GM21737 (cell line): ENCODE data around the gene ERMARD.

ENCODE experiments used
- ATAC-seq: cut with Tn5 transposase; IDR thresholded peaks from one replicate; pipeline ENCODE4 v1.9.1; 2021; ENCODE audit warnings: mild to moderate bottlenecking, moderate library complexity; ENCODE audit not compliant: unreplicated experiment

The ERMARD gene

DNA sequence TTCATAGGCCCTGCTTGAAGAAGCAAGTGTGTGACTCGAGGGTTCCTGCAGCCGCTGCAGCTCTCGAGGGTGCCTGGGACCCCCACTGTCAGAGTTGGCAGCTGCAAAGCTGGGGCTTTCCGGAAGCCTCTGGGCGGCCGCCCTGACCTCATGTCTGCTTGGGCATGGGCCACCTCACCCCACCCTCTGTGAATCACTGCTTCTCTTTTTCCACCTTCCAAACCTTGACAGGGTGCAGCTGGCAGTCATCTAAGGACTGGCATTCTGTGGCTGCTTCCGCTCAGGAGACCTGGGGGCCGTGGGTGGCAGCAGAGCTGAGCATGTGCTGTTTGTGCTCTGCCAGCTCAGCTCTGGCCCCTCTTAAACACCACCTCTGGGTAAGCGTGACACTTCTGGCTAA lies 32.0 kb downstream of the ERMARD start:
- ATAC-seq, result no peak

DNA sequence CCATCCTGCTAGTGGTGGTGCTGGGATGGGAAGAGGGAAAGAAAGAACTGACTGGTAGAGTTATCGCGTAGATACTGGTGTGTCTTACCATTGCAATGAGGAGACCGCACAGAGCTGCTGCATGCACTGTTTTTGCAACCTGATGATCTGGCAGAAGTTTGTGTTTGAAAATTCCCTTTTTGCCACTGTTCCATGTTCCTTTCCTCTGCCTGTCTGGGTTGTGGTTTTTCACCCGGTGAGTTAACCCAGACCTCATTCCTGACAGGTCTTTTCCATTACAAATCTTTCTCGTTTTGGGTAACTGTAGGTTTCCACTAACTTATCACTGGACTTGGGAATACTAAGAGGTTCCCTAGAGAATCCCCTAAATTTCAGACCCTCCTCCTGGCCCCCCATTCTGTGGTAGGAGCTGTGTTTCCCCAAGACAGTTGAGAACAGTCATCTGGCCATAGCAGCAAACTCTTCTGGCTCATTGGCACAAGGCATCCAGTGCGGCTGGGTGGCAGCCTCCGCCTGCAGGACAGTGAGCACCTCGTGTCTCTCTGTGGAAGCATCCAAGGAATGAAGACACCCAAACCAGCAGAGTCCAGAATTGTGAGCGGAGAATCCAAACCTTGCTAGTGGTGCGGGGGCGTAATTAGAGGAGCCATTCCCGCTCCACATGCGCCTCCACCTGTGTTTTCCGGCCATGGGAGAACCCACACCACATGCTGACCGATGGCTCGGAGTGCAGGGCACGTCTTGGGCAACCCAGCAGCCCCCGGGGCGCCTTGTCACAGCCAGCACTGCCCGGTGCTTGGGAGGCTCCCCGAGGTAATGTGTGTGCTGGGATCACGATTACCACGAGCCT lies 32.8 kb downstream of the ERMARD start:
- no peak for ATAC-seq

DNA sequence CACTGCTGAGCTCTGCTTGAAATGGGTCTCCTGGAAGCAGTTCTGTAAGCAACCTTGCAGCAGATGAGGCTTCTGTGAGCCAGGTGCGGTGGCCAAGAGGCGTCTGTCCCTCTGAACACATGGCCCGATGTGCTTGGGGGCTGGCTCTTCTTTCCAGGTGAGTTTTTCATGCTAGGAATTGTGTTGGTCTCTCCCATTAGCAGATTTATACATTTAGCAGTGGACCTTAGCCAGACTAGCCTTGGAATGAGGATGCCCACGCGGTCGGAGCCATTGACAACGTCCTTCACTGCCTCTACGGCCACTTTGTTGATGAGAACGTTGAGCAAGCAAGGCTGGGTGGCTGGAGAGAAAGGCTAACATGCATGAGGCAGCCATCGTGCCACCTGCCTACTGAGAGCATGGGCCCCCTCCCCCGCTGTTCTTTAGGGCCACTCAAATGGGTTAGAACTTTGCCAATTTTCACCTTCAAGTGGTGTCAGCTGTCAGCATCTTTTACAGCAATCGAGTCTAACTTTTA lies 33.5 kb downstream of the ERMARD start:
- no peak for ATAC-seq

DNA sequence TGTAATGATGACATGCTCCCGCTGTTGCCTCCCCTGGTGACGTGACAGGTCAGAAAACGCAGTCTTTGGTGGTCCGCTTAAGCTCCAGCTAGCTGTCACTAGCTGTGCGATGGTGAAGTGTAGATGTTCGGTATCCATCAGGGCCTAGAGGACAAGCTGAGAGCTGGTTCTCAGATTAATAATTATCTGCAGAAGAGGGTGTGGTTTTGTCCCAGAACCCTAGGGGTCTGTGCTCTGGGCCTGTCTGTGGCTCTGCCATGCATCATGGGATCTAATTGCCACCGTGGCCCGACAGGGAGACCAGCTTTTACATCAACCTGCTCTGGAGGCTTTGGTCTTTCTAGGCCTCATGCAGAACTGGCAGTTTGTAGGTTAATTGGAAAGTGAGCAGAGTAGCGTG lies 34.1 kb downstream of the ERMARD start:
- no peak for ATAC-seq

DNA sequence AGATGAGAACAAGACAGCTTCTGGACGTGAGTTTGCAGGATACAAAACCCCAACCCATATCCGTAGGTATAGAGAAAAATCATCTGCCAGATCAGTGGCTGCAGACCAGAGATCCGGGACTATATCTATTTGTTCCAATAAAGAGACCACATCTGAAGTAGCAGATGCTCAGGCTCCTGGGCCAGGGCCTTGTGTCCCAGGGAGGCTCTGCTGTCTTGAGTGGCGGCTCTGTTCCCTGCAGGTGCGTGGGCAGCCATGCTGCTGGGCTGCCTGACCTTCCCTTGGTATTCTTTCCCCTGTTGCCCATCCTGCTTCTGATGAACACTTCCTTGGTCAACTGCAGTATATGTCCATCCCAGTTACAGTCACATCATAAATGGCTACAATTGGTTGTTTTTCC lies 34.9 kb downstream of the ERMARD start:
- ATAC-seq, result no peak

DNA sequence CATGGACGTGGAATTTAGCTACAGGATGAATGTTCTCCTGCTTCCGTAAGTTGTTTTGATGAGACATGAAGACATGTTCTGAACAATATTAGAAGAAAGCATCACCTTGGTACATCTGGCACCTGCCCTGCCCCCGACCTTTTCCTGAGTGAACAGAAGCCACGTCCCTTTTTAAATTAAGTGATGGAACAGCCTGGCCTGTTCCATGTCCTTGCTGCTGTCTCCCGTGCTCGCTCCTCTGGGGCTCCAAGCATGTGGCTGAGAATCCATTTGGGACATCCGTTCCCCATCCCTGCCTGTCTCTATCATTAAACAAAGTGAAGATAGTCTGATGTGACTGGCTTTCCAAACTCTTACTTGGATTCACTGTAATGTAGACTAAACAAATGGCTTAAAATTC lies 36.4 kb downstream of the ERMARD start:
- ATAC-seq, result no peak

DNA sequence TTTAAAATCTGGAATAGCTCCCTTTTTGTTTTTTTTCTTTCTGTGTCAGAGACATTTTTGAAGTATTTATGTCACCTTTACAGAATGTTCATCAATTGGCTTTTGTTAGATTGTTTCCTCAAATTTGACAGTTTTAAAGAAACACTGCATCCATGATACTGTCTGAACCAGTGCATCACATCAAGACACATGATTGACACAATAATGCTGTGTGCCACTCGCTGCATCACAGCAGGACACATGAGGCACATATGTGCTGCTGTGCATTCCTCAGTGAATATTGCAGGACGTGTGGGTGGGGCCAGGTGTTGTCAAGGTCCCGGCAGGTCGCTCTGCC lies 37.4 kb downstream of the ERMARD start:
- no peak for ATAC-seq

DNA sequence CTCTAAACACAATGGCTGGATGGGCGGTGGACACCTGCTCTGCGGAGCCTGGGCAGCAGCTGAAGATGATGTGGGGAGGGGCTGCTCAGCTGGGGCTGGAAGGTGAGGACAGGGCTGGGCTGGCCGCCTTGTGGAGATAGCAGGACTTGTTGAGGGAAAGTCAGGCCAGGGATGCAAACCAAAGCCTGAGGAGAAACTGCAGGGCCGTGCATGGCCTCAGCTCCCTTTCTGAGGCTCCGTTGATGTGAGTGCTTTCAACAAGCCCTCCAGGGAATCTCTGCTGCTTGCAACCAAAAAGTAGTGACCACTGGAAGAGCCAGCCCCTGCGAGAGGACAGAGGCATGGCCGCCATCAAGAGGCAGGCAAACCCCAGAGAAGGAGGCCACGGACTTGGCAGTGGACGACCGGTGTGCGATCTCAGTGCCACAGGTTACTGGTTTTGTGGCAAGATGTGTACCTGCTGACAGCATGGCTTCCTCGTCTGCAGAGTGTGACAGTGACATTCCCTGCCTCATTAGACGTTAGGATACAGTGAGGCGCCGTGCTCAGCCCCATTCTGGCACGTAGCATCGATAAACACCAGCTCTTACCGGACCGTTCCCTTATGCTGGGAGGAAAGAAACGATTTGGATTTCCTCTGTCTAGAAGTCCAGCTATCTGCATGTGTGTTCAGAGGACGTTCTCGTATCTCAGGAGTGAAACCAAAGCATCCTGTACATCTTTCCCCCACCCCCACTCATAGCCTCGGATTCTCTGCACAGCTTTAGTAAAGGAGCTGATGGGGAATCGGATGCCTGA lies 37.9 kb downstream of the ERMARD start:
- ATAC-seq, result no peak

DNA sequence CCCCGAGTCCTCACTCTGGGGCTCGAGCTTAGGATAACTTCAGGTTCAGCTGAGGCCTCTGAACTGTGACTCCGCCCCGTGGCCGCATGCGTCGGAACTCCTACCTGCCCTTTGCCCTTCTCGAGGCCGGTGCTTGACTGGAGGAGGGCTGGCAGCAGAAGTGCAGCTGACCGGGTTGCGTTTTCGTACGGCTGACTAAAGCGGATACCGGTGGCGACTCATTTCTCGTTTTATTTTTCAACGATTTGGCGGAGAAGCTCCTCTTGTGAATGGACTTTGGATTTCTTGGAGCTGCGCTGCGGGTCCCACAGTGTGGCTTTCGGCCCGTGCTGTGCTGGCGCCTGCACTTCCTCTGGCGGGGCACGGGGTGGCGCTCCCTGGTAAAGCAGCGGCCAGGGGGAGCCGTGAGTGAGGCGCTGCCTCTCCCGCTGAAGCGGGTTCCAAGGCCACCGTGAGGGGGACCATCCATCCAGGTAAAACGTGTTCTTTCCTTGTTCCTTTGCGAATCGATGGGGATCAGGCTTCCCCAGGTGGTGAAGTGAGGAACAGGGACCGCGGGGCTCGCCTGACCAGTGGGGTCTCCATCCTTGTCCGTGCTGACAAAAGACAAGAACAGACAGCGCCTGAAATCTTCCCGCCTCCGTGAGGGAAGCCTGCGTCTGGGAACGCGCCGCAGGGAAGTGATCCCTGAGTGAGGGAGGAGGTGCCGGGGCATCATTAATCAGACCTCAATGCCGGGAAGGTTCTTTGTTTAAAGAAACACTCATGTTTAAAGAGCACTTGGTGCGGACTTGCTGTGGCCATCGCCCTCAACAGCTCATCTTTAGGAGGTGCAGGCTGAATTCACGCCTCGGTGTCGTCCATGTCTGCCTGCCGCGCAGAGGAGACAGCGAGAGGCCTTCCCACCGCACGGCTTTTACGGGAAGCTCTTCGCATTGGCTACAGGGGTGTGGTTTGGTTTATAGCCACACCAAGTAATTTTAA lies 38.8 kb downstream of the ERMARD start:
- ATAC-seq, result peak; percentile 98

DNA sequence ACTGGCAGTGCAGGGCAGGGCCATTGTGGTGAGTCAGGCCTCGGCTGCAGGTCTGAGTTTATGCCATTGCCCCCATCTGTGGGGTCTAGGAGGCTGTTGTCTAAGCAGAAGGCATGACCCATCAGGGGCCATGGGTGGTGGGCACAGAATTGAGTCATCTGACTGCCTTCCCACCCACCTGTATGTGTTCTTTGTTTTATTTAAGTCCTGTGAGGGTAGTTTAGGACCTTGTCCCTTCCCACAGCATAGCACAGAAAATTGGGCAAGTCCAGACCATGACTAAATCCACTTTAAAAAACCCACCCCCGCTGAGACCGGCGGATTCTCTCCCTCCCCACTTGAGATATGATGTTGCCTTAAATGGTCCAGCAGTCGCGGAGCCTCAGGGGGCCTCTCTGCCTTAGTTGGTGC lies 40.3 kb downstream of the ERMARD start:
- no peak for ATAC-seq

DNA sequence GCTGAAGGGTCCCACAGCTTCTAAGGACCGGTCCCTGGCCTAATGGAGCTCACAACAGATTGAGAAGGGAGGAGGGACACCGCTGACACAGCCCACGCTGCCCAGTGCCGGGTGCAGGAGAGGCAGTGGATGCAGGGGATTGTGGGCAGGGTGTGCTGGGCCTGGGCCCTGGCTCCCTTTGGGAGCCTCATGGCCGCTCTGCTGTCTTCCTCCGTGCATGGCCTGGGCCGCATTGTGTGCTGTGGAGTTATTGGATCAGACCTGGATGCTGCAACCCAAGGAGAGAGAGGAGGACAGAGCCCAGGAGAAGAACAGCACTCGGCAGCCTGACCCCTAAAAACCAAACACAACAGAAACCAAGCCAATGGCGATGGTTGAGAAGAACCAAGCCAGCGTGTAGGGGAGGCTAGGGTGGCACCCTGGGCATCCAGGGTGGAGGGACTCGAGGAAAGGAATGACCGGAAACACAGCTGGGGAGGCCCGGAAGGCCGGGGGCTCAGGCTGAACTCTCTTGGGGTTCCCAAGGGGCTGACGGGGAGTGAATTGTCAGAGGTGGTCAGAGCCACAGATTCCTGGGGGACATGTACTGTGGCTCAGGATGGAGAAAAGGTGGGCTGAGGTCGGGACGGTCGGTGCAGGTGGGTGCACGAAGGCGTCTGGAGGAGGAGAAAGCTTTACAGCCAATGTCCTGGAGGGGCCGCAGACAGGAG lies 41.0 kb downstream of the ERMARD start:
- ATAC-seq, result no peak

DNA sequence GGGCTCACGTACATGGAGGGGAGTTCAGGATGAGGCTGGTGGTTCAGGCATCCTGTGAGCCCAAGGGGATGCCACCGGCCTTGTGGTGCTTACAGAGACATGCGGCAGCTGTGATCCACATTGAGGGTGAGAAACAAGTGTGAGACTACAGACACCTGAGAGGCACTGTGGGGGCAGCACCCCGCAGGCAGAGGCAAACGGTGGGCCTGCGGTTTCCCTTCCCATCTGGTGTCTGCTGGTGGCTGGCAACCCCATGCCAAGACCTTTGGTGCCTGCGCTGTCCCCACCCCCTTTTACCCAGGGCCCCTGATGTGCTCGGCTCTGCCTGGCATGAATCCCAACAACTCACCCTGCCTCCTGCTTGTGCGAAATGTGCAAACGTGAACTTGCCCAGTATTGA lies 42.0 kb downstream of the ERMARD start:
- ATAC-seq, result no peak

DNA sequence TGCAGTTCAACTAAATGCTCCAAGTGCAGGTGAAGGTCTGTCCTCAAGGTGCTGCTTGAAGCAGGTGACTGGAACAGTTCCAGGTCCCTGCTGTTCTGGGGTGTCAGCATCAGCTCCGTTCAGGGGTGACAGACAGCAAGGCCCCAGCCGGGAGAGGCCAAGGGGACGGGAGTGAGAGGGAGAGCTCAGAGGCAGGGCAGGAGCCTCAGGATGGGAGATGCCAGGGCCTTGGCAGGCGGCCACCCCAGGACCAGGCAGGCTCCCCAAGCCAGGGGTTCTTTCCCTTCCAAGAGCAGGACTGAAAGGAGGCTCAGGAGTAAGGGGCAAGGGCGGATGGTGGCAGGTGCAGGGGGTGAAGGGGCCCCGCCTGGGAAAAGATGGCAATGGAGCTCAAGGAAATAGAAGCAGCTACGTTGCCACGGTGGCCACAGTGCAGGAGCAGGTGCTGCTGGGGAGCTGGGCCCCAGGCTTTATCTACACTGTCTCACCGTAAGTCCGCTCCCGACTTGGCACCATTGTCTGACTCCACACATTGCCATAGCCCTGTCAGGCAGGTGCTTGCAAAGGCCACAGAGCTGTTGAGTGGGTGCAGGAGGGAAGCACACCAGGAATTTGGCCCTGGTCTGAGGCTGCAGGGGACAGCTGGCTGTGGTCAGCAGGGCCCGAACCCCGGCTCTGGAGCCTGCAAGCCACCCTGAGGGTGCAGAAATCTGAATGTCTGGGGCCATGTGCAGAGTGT lies 43.1 kb downstream of the ERMARD start:
- no peak for ATAC-seq

DNA sequence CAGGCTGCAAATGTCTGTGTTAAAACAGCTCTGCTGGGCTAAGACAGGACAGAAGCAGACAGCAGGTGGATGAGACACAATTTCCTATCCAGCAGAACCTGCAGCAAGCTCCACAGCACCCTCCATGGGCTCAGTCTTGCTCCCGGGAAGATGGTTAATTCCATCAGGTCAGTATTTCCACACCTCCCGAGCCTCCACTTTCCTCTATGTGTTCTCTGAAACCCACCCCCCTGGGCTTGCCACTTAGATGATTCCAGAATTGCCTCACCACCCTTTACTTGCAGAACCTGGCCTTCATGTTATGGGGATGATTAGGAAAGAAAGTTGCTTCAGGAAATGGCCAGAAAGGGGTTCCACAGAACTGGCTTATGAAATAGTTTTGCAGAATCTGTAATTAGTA lies 43.8 kb downstream of the ERMARD start:
- ATAC-seq, result no peak

DNA sequence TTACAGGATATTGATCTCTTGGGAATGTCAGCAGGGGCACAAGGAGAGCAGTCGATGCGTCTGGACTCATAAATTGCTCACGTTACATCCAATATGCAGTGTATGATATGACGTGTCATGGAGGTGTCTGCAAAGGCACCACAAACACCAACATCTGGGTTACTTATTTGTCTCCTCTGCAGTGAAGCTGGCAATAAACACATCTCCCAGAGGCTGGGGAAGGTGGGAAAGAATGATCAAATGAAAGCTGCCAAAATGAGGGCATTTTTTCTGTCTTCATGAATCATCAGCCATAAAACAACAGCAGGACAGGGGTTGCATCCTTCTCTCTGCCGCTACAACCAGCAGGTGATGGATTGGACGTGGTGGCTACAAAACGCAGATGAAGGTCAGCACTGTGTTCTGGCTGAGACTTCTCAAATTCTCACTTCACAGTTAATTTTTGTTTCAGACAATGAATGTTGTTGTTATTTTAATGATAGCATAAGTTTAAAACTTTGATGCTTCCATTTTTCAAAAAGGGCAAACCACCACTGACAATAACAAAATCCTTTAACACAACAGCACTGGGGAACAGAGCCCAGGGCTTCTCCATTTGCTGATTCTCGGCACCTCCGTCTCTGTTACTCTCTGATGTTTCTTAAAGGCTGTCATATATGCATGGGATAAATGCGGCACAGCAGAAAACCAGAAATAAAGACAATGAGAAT lies 47.5 kb downstream of the ERMARD start:
- ATAC-seq, result no peak

DNA sequence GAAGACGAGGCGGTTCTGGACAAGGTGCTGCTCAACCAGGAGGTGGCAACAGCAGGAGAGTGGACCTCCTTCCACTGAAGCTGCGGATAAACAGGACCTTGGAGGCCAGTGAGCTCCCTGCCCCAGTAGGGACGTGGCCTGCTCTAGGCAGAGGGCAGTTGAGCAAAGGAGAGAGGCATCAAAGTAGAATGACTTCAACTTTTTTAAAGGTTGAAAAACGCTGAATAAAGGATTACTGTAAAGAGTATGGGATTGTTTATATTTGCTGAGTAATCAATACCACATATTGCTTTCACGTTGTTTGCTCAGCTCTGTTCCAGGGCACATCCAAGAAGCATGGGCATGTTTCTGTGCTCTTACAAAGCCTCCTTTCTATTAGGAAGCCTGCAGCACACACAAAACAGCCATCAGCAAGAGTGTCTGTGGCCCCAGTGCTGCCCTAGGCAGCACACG lies 48.1 kb downstream of the ERMARD start:
- ATAC-seq, result no peak

DNA sequence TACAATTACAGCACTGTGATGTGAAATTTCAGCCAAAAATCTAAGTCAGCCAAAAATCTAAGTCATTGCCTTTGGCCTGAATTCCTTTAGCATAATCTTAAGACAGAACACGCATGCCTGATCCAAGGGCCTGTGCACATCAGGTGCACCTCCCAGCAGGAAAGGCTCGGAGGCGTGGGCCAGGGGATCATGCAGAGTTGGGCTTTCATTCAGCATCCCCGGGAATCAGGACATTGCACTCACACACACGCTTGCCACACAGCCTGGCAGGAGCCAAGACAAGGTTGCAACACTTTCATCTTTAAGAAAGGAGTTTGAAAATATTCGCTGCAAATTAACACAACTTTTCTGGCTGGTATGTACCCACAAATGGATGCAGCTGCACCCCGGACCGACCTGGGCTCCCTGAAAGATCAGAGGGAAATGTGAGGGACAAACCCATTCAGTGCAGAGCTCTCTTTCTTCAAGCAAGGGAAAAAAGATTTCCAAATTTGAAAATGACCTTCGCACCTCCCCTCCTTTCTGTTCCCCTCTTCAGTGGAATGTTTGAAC lies 48.8 kb downstream of the ERMARD start:
- no peak for ATAC-seq

DNA sequence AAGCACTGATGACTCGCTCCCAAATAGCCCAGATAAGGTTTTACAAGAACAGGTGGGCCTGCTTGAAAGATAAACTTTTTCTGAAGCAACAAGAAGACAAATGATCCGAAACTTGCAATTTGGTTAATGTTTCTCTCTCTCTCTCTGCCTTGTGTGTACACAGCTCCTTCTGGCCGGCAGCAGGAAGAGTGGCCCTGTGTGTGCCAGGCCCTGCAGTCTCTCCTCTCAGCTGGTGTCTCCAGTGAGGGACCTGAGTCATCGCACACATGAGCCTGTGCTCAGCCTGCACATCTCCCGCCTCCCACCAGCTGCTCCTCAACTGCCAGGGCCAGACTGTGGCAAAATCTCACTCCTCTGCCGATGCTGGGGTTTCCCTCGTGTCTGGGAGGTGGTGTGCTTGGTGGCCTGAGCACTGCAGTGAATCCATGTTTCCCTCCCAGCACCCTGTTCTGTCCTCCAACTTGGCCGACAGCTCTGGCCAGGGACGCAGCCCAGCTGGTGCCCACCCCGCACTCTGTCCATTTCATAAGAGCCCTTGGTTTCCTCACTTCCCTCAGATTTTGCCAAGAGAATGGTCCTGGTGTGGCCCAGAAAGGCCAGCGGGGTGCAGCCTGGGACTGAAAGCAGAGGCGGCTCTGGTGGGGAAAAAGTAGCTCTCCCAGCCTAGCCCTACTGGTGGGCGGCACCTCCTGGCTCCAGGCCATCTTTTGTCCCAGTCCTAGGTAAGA lies 49.4 kb downstream of the ERMARD start:
- no peak for ATAC-seq
